ENCODE data around the gene FAM193A. TPM values are rescaled to one million over a fixed set of nuclear protein-coding genes. Genes with fewer than 3 reads are reported as not detected.
"Not testable (repeated sequence)": the region's sequence is repeated elsewhere in the genome, so short reads cannot be mapped to it uniquely, and the experiment has no call there.

Gene FAM193A
- polyA plus RNA-seq, 1 experiment: 5.9 TPM

GRCh38 chr4:2756691-2757350 lies 220.4 kb downstream of the FAM193A start:
- H3K27ac ChIP-seq (ENCODE audit: low read depth, low read length): no peak overlapping the region
- no peaks in the 10 kb centered on the region for H3K27me3 ChIP-seq (ENCODE audit: control insufficient read depth, insufficient read depth, low read length)
- no peaks in the 10 kb centered on the region; the same call in 1 of the 2 replicates for H3K9me3 ChIP-seq (ENCODE audit: control insufficient read depth, insufficient read depth, low read length)
- ChIA-PET CTCF (interaction anchor here (0.5 to 0.7 kb wide), 2 partner anchors 207 to 222 kb away, joined by 3 read pairs; no protein-coding TSS in a partner anchor), POLR2A (interaction anchor here (0.5 kb wide), 1 partner anchor 898 kb away, joined by 5 read pairs; no protein-coding TSS in a partner anchor)
- H3K4me3 ChIP-seq (ENCODE audit: low read depth, low read length): peak overlapping the region; percentile 47
- TF ChIP-seq CTCF (IDR thresholded peaks at IDR 0.05; ENCODE audit: low read depth, low read length): no peak
- DNase-seq (ENCODE audit: low read depth, low spot score): no peak

GRCh38 chr4:2757426-2757825 lies 221.0 kb downstream of the FAM193A start:
- ChIA-PET CTCF (no interaction called here), POLR2A (no interaction called here)
- no peak overlapping the region for H3K27ac ChIP-seq (ENCODE audit: low read depth, low read length)
- no peaks in the 10 kb centered on the region; the same call in 1 of the 2 replicates for H3K9me3 ChIP-seq (ENCODE audit: control insufficient read depth, insufficient read depth, low read length)
- TF ChIP-seq CTCF (IDR thresholded peaks at IDR 0.05; ENCODE audit: low read depth, low read length): no peak
- no peak overlapping the region for H3K4me3 ChIP-seq (ENCODE audit: low read depth, low read length)
- H3K27me3 ChIP-seq (ENCODE audit: control insufficient read depth, insufficient read depth, low read length): no peaks in the 10 kb centered on the region
- no peak for DNase-seq (ENCODE audit: low read depth, low spot score)

- POLR2A ChIA-PET: no interaction called here
- no peak for DNase-seq (ENCODE audit: low read depth, low spot score)
- Histone ChIP-seq H3K4me3 (ENCODE audit: low read depth, low read length) (no peak overlapping the region), H3K27me3 (ENCODE audit: control insufficient read depth, insufficient read depth, low read length) (no peaks in the 10 kb centered on the region), H3K27ac (ENCODE audit: low read depth, low read length) (no peak overlapping the region), H3K9me3 (ENCODE audit: control insufficient read depth, insufficient read depth, low read length) (no peaks in the 10 kb centered on the region; the same call in 1 of the 2 replicates)
- TF ChIP-seq CTCF (IDR thresholded peaks at IDR 0.05; ENCODE audit: low read depth, low read length): peak; percentile 28; the same call in 1 of the 2 replicates
- CTCF ChIA-PET: no interaction called here
Measured at GRCh38 chr4:2761035-2761923, 224.8 kb downstream of the FAM193A start.

GRCh38 chr4:2762048-2762447 lies 225.6 kb downstream of the FAM193A start:
- Histone ChIP-seq H3K9me3 (ENCODE audit: control insufficient read depth, insufficient read depth, low read length) (no peaks in the 10 kb centered on the region; the same call in 1 of the 2 replicates), H3K27ac (ENCODE audit: low read depth, low read length) (no peak overlapping the region), H3K4me3 (ENCODE audit: low read depth, low read length) (no peak overlapping the region), H3K27me3 (ENCODE audit: control insufficient read depth, insufficient read depth, low read length) (no peaks in the 10 kb centered on the region)
- DNase-seq (ENCODE audit: low read depth, low spot score): no peak
- no peak for TF ChIP-seq CTCF (IDR thresholded peaks at IDR 0.05; ENCODE audit: low read depth, low read length)
- ChIA-PET POLR2A (no interaction called here), CTCF (no interaction called here)

GRCh38 chr4:2762486-2763370 lies 226.3 kb downstream of the FAM193A start:
- ChIA-PET CTCF (interaction anchor here (0.9 to 1.9 kb wide), 12 partner anchors 11 to 205 kb away, joined by 3 to 11 read pairs (median 4); no protein-coding TSS in a partner anchor), POLR2A (interaction anchor here (0.9 to 2.1 kb wide), 2 partner anchors 18 to 56 kb away, joined by 4 to 9 read pairs; no protein-coding TSS in a partner anchor)
- not testable (repeated sequence) for H3K4me3 ChIP-seq (ENCODE audit: low read depth, low read length); H3K9me3 ChIP-seq (ENCODE audit: control insufficient read depth, insufficient read depth, low read length); H3K27me3 ChIP-seq (ENCODE audit: control insufficient read depth, insufficient read depth, low read length); DNase-seq (ENCODE audit: low read depth, low spot score); H3K27ac ChIP-seq (ENCODE audit: low read depth, low read length)

All from AG04450 (cell line).